EH (cell line): ENCODE data around the gene RNU6-1.

Experiments
- DNase-seq: peaks from one replicate; pipeline ENCODE4 v3.0.0-alpha.2; 2015; ENCODE audit warnings: low read depth

Gene RNU6-1

DNA sequence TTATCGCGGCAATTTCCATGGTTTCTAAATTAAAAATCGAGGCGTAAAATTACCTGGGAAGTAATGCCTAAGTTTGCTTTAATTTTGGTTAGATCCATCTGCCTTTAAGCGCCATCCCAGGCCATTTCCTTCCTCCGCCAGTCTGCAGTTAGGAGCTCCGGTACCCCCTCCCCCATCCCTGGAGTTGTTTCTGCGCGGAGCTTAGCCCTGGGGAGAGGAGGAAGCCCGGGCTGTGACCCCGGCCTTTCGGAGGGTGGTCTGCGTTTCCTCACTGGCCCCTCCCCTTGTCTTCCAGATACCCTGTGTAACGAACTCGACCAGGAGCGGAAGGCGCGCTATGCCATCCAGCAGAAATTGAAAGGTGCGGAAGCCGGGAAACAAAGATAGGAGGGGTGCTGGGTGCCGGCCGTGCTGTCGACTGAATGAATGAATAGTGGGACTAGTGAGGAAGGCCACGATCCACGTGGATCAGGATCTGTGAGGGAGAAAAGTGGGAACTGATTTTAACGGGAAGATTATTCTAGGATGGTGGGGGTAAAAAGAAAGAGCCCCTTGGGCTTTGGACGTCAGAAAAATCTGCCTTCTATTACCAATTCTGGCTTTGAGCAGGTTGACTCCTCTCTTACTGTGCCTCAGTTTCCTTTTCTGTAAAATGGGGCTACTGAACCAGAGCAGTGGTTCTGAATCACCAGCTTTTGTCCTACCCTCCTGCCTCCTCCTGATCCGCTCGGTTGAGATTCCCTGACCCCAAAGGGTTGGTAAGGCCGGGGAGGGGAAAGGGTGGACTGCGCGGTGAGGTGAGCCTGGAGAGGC, 6.7 kb downstream of the RNU6-1 start:
- DNase-seq: no peak

DNA sequence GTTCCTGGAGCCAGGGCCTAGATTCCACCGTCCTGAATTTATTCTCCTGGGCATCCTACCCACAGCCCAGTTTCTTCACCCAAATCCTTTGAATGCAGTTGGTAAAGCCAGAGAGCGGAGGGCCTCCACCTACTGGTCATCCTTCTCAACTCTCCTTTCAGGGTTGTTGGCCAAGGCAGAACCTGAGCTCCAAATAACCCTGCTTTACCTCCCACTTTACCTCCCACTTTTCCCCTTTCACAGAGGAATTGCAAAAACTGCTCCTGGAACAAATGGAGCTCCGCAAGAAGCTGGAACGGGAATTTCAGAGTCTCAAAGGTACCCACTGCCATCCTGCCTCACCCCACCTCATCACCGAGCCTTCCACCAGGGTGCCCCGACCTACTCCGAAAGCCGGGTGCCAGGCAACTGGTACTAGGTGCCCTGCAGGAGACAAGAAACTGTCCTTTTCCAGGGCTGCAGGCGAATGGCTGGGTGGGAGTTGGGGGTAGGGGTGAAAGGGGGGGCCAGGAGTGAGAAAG, 7.8 kb downstream of the RNU6-1 start:
- DNase-seq: peak; percentile 55

DNA sequence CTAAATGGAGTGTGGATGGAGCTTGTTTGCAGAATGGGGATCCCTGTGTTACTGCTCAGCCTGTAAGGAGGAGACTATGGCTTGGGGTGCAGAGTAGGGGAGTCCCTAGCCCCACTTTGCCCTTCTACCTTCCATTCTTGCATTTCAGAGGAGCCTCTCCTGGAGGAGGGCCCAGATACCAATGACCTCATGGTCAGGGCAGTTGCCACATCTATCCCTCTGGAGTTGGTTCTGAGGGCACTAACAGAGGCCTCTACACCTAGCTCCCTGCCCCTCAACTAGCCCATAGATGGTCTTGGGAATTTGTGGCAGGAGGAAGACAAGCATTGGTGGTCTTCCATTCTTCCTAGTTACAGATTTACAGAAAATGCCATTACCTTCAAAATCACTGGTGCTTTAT, 8.5 kb downstream of the RNU6-1 start:
- DNase-seq: no peak

DNA sequence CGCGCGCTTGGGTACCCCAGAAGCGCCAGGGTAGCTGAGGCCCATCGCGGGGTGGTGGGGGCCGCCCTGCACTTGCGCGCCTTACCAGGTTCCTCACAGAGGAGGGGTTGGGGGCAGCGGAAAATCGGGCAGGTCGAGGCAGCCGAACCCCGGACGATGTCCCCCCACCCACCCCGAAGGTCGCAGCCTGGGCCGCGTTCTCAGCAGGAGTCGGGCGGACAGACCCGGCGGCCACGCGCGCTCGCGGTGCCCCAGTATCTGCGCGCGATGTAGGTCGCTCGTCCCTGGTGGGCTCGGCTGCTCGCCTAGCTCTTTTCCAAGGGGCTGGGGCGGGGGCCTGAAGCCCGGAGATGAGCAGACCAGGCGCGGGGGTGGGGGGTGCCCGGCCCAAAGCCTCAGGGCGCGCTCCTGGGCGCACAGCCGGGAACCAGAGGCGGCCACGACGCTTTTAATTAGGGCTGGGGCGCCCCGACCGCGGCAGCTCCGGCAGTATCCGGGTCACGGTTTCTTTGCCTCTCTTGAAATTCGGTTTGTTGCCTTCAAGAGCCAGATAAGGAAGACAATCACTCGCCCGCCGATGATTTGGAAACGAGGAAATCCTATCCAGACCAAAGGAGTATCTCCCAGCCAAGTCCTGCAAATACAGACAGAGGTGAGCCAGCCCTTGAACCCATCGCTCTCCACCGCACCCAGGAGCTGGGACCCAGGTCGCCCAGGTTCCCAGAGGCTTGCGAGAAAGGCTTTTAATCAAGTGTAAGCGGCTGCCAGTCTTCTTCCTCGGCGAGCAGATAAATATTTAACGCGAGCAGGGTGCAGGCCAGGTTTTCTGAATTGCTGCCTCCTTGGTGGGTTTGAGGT, 10.0 kb downstream of the RNU6-1 start:
- DNase-seq: no peak

DNA sequence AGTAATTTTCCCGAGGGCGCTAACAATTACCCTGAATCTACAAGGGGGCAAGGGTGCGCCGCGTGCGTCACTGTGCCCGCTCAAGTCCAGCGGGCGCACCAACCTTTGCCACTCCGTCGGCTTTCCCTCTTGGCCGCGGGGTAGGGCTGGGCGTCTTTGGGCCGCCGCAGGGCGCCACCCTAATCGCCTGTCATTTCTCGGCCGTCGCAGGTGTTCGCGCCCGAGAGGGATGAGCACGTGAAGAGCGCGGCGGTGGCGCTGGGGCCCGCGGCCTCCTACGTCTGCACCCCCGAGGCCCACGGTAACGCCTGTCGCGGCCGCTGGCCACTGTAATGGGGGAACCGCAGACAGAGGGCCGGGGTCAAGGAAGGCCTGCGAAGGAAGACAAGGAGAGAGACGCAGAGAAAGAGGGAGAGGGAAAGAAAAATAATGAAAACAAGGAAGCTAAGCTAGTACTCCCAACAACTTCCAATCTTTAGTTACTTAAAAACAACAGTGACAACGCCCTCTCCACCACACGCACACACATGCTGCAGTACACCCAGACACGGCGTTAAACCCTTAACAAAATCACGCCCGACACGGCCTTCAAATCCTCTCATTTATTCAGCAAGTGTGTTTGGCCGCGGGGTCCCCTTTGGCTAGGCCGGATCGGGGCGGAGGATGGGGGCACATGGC, 10.7 kb downstream of the RNU6-1 start:
- DNase-seq: no peak

DNA sequence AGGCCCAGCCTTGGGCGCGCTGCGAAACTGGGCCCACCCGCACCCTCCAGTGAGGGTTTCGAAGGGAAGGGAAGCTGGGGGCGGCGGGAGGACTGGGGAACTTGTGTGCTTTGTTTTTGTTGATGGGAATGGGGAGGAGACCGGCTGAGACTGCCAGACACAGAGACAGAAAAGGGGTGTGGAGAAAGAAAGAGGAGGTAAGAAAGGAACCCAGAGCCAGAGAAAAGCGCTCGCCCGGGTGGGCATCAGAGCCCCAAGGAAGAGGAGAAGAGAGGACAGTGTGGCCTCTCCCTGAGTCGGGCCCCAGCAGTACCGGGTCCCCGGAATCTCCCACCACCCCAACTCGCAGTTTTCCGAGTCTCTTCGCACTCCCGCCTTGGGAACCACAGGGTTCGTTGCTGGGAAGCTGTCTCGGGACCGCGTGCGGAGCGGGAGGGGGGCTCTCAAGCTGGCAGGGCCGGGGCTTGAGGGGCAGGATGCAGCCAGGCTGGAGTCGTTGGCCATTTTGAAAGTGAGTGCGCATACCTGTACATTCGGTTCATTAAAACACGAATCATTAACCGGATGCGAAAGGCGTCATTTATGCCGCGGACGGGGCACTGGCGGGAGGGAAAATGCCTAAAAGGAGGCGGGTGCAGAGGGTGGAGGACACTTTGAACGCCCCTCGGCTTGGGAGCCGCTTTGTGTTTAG, 11.4 kb downstream of the RNU6-1 start:
- no peak for DNase-seq

DNA sequence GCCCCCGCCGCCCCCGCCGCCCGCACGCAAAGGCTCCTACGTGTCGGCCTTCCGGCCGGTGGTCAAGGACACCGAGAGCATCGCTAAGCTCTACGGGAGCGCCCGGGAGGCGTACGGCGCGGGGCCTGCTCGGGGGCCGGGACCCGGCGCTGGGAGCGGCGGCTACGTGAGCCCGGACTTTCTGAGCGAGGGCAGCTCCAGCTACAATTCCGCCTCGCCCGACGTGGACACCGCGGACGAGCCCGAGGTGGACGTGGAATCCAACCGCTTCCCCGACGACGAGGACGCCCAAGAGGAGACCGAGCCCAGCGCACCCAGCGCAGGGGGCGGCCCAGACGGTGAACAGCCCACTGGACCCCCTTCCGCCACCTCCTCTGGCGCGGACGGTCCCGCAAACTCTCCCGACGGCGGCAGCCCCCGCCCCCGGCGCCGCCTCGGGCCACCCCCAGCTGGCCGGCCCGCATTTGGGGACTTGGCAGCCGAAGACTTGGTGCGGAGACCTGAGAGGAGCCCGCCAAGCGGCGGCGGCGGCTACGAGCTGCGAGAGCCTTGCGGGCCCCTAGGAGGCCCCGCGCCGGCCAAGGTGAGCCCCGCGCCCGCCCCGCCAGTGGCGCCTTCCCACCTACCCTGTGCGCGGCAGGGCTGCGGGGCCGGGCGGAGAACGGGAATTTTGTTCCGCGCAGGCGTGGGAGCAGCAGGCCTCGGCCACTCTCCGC, 12.1 kb downstream of the RNU6-1 start:
- no peak for DNase-seq

DNA sequence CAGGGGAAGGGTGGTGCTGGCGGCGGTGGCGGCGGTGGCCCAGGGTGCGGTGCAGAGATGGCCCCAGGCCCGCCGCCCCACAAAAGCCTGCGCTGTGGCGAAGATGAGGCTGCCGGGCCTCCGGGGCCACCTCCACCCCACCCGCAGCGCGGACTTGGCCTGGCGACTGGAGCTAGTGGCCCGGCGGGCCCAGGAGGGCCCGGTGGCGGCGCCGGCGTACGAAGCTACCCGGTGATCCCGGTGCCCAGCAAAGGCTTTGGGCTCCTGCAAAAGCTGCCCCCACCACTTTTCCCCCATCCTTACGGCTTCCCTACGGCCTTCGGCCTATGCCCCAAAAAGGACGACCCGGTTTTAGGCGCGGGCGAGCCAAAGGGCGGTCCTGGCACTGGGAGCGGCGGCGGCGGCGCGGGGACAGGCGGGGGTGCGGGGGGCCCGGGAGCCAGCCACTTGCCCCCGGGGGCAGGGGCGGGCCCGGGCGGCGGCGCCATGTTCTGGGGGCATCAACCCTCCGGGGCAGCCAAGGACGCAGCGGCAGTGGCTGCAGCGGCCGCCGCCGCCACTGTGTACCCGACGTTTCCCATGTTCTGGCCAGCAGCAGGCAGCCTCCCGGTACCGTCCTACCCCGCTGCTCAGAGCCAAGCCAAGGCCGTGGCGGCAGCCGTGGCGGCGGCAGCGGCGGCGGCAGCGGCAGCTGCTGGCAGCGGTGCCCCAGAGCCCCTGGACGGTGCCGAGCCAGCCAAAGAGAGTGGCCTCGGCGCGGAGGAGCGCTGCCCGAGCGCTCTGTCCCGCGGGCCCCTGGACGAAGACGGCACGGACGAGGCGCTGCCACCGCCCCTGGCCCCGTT, 12.9 kb downstream of the RNU6-1 start:
- no peak for DNase-seq

DNA sequence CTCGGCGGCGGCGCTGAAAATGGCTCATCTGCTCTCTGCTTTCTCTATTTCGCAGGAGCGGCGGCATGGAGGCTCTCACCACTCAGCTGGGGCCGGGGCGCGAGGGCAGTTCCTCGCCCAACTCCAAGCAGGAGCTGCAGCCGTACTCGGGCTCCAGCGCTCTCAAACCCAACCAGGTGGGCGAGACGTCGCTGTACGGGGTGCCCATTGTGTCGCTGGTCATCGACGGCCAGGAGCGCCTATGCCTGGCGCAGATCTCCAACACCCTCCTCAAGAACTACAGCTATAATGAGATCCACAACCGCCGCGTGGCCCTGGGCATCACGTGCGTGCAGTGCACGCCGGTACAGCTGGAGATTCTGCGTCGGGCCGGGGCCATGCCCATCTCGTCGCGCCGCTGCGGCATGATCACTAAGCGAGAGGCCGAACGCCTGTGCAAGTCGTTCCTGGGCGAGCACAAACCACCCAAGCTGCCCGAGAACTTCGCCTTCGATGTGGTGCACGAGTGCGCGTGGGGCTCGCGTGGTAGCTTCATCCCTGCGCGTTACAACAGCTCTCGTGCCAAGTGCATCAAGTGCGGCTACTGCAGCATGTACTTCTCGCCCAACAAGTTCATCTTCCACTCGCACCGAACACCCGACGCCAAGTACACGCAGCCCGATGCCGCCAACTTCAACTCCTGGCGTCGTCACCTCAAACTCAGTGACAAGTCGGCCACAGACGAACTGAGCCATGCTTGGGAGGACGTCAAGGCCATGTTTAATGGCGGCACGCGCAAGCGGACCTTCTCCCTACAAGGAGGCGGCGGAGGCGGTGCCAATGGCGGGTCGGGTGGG, 13.7 kb downstream of the RNU6-1 start:
- DNase-seq: no peak

DNA sequence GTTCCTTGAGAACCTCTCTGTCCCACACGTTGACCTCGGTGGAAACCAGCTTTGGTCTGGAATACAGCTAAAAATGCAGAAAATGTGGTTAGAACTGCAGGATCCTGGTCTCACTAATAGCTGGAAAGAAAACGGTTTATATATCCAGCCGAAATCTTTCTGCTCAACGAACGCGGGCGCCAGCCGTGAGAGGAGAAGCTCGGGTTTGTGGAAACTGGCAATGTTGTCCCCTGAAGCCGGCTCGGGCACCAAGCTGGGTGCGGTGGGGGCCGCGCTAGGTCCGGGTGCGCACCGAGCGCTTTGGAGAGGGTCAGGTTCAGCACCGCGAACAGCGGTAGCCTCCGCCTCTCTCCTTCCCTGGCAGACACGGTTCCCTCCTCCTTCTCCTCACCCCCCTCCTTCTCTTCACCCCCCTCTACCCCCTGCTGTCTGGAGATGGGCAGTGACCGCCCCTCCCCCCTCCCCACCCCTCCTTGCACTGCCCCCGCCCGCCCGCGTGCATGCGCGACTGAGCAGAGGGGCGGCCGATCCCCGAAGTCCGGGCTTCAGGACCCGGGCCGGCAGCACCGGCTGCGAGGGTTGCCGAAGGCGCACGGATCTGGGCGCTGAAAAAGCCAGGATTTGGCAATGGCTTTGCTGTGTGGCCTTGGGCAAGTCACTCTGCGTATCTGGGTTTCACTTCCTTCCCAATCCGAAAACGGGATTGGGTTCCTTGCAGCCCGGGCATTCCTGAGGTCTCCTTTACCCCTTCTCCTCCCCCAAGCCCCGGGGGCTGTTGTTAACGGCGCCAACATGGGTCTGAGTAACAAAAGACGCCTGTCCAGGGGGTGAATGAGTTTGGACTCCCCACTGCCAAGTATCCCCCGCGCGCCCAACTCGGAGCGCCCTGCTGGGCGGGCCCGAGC, 14.6 kb downstream of the RNU6-1 start, which contains the start of gene SKOR1:
SKOR1 (plus strand) TSS at position 534 of the 905 bp plus-strand sequence; CDS start at position 628, 94 bp downstream.
- DNase-seq: peak; percentile 56

DNA sequence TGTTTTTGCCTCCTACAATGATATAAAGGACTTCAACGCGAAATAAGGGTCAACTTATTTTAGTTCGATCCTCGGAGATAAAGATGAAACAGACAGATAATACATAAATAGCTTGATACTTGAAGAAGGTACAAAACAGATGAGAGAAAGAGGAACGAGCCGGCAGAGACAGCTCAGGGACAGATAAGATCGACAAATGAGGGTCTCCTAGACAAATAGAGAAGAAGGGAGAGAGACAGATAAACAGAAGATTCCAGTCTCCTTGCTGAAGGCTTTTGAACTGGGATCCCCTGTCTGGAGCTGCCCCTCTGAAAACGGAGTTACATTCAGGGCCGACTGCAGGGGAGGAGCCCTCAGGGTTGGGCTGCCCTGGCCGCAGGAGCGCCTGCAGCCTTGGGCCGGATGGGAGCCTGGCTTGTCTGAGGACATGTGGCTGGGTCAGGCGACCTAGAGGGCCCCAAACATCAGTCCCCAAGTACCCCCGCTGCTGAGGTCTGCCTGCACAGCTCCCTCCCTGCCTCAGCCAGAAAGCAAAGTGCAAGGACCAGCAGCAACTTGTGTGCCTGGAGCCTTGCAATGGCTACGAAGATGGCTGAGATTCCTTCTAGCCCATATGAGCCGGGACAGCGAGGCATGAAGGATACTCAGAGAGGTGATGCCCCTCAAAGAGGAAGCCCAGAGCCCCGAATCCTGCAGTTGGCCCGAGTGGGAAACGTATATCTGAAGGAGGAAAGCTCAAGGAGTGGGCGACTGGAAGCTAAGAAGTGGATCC, 15.5 kb downstream of the RNU6-1 start:
- no peak for DNase-seq

DNA sequence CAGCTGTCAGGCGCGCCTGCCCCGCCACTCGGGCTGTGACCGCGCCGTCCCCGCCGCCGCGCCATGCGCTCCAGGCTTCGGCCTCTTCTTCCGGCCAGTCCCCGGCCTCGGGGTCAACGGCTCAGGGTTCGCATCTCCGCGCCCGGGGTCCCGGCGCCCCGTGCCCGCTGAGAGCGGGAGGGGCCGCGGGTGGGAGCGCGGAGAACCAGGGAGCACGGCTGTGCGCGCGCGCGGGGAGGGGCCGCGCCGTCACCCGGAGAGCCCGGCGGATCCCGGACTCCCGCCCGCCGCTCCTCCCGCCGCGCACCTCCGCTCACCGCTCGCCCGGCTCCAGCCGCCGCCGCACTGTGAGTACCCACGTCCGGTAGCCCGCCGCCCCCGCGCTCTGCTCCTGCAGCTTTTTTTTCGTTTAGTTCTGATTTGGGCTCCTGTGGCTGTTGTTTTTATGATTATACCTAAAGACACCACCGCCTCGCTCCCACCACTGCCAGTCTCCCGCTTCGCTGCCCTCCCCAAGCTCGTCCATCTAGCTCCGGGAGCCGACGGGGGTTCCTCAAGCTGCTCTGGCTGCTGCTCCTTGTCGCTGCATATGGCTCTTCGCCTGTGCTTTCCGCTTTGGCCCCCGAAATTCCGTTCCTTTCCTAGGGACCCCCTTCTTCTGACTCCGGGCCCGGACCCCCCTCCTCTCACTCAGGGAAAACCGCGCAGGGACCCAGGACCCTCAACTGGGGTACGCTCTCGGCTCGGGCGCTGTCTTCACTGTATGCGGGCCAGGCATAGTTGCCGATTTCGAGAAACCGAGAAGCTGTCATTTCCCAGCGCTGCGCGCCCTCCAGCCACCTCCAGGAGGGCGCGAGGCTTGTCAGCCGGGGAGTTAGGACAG, 16.3 kb downstream of the RNU6-1 start:
- DNase-seq: no peak

DNA sequence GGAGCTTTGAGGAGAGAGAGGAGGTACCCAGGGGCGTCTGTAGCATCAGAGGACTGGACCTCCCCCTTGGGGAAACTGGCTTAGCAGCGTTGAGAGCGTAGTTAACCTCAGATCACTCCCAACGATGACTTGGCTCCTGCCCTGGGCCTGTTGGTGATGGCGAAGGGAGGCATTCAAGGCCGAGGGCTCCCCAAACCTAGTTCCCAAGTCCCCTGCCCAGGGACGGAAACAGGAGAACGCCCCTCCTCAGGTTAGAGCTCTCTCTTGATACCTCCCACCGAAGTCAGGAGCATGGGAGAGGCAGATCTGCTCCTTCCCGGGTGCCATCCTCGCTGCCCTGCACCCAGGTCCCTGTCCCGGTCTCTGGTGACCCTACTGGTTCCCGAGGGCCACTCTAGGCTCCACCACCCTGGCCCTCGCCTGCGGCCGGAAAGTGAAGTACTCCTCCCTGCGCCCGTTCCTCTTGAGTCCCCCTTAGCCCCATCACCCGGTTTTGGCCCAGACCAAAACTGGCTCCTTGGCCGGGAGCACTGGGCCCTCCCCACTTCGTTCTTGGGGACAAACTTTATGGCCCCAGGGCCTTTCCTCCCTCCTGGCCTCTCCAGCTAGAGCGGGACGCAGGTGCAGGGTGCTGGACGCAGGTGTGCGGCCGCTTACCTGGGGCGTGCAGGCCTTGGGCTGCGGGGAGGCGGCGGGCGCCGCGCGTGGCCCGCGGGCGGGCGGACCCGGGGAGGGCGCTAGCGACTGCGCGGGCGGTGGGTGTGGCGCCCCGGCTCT, 17.1 kb downstream of the RNU6-1 start:
- no peak for DNase-seq

DNA sequence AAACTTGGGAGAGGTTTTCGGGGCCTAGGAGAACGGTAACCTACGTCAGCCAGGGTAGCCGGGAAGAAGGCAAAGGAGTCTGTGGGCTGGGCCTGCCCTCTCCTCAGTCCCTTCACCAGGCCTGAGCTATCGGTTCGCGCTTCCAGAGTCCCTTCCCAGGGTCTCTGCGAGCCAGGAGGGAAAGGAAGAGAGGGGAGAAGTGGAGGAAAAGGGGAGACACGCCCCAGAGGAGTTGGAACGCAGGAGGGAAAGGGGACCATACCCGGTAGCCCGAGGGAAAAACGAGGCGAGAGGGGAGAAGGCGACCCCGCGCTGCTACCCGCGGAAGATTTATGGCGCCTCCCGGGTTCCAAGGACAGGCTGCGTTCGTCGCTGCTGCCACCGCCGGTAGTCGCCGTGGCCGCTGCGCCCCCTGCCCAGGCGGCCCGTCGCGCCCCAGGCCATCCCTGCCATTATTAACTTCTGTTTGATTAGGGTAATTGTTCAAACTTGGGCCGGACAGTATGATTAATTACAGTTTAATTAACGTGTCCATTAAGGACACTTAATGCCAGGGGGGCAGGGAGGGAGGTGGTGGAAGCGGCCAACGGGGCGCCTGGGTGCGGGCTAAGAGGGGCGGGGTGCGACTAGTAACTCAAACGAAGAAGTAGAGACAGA, 17.9 kb downstream of the RNU6-1 start:
- DNase-seq: no peak
